Measurements from ENCODE around the gene MPHOSPH10. TPM values are rescaled to one million over a fixed set of nuclear protein-coding genes. Genes with fewer than 3 reads are reported as not detected.

MPHOSPH10 gene
- total and polyA plus RNA-seq, 2 donors (not counting 1 experiment from before 2014, with no cell fraction given), result 5.6 to 51.8 TPM

DNA sequence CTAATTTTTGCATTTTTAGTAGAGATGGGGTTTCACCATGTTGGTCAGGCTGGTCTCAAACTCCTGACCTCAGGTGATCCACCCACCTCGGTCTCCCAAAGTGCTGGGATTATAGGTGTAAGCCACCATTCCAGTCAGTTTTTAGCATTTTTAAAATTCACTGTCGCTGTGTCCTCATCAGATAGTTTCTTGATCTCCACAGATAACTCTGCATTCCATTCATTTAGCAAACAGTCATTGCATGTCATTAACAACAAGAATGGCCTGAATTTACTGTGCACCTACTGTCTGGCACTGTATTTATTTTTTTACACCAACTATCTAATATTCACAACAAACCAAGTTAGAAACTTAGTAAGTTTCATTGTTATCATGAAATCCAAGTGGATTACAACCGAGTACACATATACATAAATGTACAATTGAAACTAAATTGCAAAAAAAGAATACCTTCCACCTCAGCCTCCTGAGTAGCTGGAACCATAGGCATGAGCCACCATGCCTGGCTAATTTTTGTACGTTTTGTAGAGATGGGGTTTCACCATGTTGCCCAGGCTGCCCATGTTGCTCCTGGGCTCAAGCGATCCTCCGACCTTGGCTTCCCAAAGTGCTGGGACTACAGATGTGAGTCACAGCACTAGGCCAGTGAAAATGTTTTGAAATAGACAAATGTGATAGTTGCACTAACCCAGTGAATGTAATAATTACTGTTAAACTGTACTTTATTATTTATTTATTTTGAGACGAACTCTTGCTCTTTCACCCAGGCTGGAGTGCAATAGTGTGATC lies 4.7 kb upstream of the MPHOSPH10 start:
- Histone ChIP-seq H4K20me1 (ENCODE audit: control insufficient read depth, insufficient read depth, low read length, poor library complexity, severe bottlenecking) (no peaks in the 10 kb centered on the region), H3K27me3 (replicated peaks in 1 of 4; ENCODE audit: control extremely low read depth in 1 of 4, control insufficient read depth in 3 of 4, insufficient read depth in 4 of 4, low read length in 3 of 4) (no peaks in the 10 kb centered on the region), H3K79me2 (ENCODE audit: control insufficient read depth, insufficient read depth, low read length) (peaks cover 28% of the 10 kb centered on the region), H3K4me3 (ENCODE audit: control extremely low read depth in 1 of 5, extremely low read depth in 1 of 5, insufficient read depth in 1 of 5, low read depth in 2 of 5, low read length in 4 of 5) (no peak overlapping the region), H3K27ac (ENCODE audit: low read length in 2 of 2) (no peak overlapping the region), H2AFZ (ENCODE audit: insufficient read depth, low read depth, low read length, poor library complexity, severe bottlenecking) (no peak overlapping the region), H3K4me2 (replicated peaks; ENCODE audit: low read depth, low read length, poor library complexity, severe bottlenecking) (no peak overlapping the region), H3K9me3 (ENCODE audit: control extremely low read depth in 1 of 3, control insufficient read depth in 2 of 3, insufficient read depth in 1 of 3, low read length in 2 of 3) (no peaks in the 10 kb centered on the region), H3K9ac (ENCODE audit: low read length) (no peak overlapping the region), H3K4me1 (ENCODE audit: control insufficient read depth in 2 of 2, insufficient read depth in 2 of 2, low read length in 2 of 2) (peaks cover 7 to 11% of the 10 kb centered on the region in 2 donors), H3K36me3 (replicated peaks in 1 of 2; ENCODE audit: control extremely low read depth in 1 of 2, control insufficient read depth in 1 of 2, extremely low read depth in 1 of 2, insufficient read depth in 2 of 2, low read length in 1 of 2) (peaks cover 2 to 12% of the 10 kb centered on the region in 2 experiments)
- ChIA-PET CTCF (no interaction called here), POLR2A (no interaction called here)
- no peak for ATAC-seq (ENCODE audit: low read depth)
- peaks cover 19% of the 10 kb centered on the region for H3K4me1 Mint-ChIP-seq
- WGBS (ENCODE audit: insufficient coverage), result 94% methylated on average over 5 of the region's 7 CpGs
- intact Hi-C loops (cut with micrococcal nuclease), result no loop called here
- H3K27me3 Mint-ChIP-seq, result no peaks in the 10 kb centered on the region
- TF ChIP-seq EZH2 (IDR thresholded peaks at IDR 0.05; ENCODE audit: borderline replicate concordance, insufficient read depth, low read depth, low read length, poor library complexity, severe bottlenecking) (no peak), CTCF (IDR thresholded peaks at IDR 0.05) (no peak)
- no peak for DNase-seq
- no peak overlapping the region for H3K4me3 Mint-ChIP-seq
- H3K27ac Mint-ChIP-seq, result no peak overlapping the region
- H3K9me3 Mint-ChIP-seq (ENCODE audit: insufficient read depth), result no peaks in the 10 kb centered on the region

- Mint-ChIP-seq H3K27me3 (no peaks in the 10 kb centered on the region), H3K4me3 (no peak overlapping the region), H3K9me3 (ENCODE audit: insufficient read depth) (no peaks in the 10 kb centered on the region), H3K4me1 (peaks cover 19% of the 10 kb centered on the region), H3K27ac (no peak overlapping the region)
- 80% methylated on average over 1 of the region's 3 CpGs for WGBS (ENCODE audit: insufficient coverage)
- Histone ChIP-seq H3K9me3 (ENCODE audit: control extremely low read depth in 1 of 3, control insufficient read depth in 2 of 3, insufficient read depth in 1 of 3, low read length in 2 of 3) (no peaks in the 10 kb centered on the region), H3K27me3 (replicated peaks in 1 of 4; ENCODE audit: control extremely low read depth in 1 of 4, control insufficient read depth in 3 of 4, insufficient read depth in 4 of 4, low read length in 3 of 4) (no peaks in the 10 kb centered on the region), H3K36me3 (replicated peaks in 1 of 2; ENCODE audit: control extremely low read depth in 1 of 2, control insufficient read depth in 1 of 2, extremely low read depth in 1 of 2, insufficient read depth in 2 of 2, low read length in 1 of 2) (peaks cover 2 to 6% of the 10 kb centered on the region in 2 experiments), H3K4me3 (ENCODE audit: control extremely low read depth in 1 of 5, extremely low read depth in 1 of 5, insufficient read depth in 1 of 5, low read depth in 2 of 5, low read length in 4 of 5) (no peak overlapping the region), H2AFZ (ENCODE audit: insufficient read depth, low read depth, low read length, poor library complexity, severe bottlenecking) (no peak overlapping the region), H3K9ac (ENCODE audit: low read length) (no peak overlapping the region), H3K27ac (ENCODE audit: low read length in 2 of 2) (no peak overlapping the region), H4K20me1 (ENCODE audit: control insufficient read depth, insufficient read depth, low read length, poor library complexity, severe bottlenecking) (no peaks in the 10 kb centered on the region), H3K4me2 (replicated peaks; ENCODE audit: low read depth, low read length, poor library complexity, severe bottlenecking) (no peak overlapping the region), H3K4me1 (ENCODE audit: control insufficient read depth in 2 of 2, insufficient read depth in 2 of 2, low read length in 2 of 2) (peaks cover 18 to 22% of the 10 kb centered on the region in 2 donors), H3K79me2 (ENCODE audit: control insufficient read depth, insufficient read depth, low read length) (peaks cover 40% of the 10 kb centered on the region)
- TF ChIP-seq EZH2 (IDR thresholded peaks at IDR 0.05; ENCODE audit: borderline replicate concordance, insufficient read depth, low read depth, low read length, poor library complexity, severe bottlenecking), result no peak
- TF ChIP-seq CTCF (IDR thresholded peaks at IDR 0.05), result no peak
- intact Hi-C loops (cut with micrococcal nuclease), result no loop called here
- POLR2A ChIA-PET, result no interaction called here
- DNase-seq, result no peak
- CTCF ChIA-PET, result interaction anchor here (0.6 kb wide), 1 partner anchor 11 kb away, joined by 4 read pairs; no protein-coding TSS in a partner anchor
- ATAC-seq (ENCODE audit: low read depth), result no peak
These were observed 3.5 kb upstream of the MPHOSPH10 start for GRCh38 chr2:71126957-71127356.
